HG02840 (cell line): ENCODE measurements around the gene LMOD1.
"Not testable (repeated sequence)": the region's sequence is repeated elsewhere in the genome, so short reads cannot be mapped to it uniquely, and the experiment has no call there.

Source experiments
- ATAC-seq: cut with Tn5 transposase; IDR thresholded peaks from one replicate; pipeline ENCODE4 v1.9.1; 2021; ENCODE audit warnings: mild to moderate bottlenecking, moderate library complexity, moderate number of reproducible peaks; ENCODE audit not compliant: unreplicated experiment, low FRiP score

Gene LMOD1

DNA sequence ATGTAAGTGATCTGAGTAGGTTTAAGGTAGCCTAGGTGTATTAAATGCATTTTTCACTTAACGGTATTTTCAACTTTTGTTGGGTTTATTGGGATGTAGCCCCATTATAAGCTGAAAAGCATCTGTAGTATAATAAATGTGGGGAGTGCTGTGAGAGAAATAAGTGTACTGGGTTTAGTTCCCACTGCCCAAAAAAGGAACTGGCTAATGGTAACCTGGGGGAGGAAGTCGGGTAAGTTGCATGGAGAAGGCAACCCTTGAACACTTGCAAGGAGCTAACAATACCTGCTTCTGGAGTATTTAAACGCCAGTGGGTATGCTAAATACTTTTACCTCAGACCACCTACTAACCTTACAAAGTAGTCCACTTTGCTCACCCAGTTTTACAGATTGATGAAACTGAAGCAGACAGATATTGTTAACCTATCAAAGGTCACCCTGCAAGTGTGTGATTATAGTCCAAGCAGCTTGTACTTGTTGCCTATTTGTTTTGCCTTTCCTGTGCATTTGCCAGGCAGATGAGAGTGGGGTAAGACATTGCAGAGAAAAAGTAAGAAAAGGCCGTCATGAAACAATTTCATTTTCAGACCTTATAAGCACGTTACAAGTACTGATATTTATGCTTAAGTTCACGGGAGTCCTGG lies 65.3 kb downstream of the LMOD1 start:
- no peak for ATAC-seq

DNA sequence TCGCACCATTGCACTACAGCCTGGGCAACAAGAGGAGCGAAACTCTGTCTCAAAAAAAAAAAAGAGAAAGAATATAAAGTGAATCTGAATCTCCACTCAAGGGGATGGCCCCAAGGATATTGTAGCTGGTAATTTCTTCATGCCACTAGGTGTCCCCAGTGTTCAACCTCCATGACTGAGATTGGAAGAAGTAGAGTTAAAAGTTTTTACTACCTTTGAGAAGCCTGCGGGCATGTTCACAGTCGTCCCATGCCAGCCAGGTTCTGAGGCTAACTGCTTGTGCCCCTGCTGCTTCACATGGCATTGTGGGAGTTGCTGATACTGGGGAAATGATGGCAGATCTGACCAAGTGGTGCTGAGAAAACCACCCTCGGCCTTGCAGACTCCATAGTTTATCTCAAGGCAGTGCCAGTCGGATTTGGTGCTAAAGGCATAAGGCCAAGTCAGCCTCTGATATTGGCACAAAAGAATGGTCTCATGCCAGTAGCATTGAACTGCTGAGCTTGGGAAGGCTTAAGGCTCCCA lies 68.4 kb downstream of the LMOD1 start:
- ATAC-seq, result no peak

DNA sequence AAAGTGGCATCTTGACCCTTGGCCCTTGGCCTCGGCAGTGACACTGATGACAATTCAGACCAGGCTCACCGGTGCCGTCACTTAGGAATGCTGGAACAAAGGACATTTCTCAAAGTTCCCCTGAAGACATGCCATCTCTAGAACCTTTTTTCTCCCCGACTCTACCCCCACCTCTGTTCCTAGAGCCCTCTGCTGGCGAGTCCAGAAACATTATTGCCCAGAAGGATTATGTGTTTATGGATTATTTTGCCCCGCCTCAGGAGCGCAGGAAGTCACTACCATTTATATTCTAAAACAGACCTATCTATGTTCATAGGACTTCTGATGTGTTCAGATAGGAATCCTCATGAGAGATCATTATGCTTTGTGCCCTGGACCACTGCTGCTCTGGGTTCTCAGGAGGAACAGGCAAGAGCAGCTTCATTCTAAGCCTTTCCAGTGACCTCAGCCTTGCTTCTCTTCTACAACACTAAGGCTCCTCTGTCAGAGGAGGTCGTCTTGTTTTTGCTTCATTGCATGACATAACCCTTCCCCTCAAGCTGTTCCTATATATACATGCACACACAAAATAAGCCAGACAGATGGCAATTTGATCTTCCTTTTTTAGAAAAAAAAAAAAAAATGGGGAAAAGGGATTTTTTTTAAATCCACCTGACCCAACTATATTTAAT lies 70.1 kb downstream of the LMOD1 start:
- no peak for ATAC-seq

DNA sequence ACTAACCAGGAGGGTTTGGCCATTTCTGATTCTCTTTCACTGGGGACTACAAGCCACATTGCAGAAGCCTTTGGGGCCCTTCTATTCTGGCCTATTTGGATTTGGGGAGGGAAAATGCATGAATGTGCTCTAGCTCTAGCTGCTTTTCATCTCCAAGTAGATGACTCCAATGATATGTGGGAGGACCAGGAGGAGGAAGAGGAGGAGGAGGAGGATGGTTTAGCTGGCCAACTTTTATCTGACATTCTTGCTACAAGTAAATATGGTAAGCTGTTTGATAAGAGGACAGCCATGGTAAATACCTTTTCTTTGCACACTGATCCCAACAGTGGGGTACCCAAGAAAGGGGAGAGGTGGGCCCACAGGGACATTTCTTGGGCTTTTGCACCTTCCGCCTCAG lies 71.7 kb downstream of the LMOD1 start:
- ATAC-seq, result no peak

DNA sequence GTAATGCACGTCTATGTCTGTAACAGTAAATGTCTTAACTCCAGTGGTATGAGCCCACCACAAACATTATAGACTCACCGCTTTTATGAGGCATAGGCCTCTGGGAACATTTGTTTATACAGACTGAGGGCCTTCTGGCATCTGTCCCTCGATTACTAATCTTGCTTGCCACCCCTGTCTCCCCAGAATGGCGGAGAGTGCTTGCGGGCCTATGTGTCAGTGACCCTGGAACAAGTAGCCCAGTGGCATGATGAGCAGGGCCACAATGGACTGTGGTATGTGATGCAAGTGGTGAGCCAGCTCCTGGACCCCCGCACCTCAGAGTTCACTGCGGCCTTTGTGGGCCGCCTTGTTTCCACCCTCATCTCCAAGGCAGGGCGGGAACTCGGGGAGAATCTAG lies 76.0 kb downstream of the LMOD1 start:
- ATAC-seq, result no peak

DNA sequence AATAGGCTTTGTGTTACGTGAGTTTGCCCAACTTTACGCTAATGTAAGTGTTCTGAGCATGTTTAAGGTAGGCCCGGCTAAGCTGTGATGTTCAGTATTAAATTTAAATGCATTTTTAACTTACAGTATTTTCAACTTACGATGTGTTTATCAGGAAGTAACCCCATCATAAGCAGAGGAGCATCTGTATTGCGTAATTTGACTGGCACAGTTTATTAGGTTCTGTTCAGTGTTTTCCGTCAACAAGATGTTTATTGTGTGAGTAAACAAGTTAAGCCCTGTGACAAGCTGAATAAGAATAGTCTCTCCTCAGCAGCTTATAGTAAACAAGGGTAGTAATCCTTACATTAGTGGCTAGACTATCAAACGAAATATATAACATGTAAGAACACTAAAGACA lies 84.9 kb downstream of the LMOD1 start:
- no peak for ATAC-seq

DNA sequence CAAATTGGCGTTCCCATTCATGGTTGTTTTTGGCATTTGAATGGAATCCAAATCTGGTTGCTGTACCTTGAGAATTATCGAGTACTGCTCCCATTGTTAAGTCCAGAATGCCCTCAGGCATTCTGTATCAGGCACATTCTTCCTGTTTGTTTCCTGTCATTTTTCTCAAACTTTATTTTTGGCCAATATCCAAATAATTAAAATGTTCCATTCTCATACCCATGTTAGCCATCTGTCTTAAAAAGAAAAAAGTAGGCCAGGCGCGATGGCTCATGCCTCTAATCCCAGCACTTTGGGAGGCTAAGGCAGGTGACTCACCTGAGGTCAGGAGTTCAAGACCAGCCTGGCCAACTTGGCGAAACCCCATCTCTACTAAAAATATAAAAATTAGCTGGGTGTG lies 86.9 kb downstream of the LMOD1 start:
- ATAC-seq, result no peak

DNA sequence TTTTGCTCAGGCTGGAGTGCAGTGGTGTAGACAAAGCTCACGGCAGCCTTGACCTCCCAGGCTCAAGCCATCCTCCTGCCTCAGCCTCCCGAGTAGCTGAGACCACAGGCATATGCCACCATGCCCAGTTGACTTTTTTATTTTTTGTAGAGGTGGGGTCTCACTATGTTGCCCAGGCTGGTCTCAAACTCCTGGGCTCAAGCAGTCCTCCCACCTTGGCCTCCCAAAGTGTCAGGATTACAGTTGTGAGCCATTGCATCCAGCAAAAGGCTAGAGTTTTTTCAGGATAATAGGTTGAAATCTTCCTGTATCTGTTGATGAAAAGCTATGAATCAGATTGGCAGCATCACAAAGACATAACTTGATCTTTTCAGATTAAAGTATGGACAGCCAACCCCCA lies 89.6 kb downstream of the LMOD1 start:
- ATAC-seq, result not testable (repeated sequence)

DNA sequence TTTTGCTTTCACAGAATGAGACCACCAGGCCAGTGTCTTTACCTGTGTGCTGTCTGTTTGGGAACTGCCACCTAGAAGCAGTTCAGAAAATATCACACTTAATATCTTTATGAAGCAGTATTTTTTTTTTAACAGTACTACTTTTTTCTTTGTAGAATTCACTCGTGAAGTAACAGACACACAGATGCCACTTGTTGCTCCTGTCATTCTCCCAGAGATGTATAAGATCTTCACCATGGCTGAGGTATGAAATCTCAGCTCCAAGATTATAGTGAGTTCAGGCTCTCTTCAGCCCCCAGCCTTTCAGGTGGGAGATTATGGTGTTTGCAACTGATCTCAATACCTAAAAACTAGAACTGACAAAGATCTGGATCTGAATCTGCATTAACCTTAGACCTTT lies 94.4 kb downstream of the LMOD1 start:
- ATAC-seq, result no peak

DNA sequence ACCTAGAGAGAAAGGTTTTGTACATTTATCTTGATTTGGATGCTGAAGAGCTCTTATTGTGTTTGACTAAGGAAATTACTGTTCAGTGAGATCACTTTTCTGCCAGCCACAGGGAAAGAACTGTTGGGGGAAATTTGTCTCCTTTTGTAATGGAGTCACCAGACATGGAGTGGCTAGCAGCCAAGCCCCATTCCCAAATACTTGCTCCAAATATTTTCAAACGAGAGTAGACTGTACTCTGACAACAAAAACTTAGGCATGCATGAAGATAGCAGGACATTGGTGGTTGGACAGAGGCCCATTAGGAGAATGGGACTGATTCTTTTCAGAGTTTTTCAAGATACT lies 96.3 kb downstream of the LMOD1 start:
- ATAC-seq, result no peak

DNA sequence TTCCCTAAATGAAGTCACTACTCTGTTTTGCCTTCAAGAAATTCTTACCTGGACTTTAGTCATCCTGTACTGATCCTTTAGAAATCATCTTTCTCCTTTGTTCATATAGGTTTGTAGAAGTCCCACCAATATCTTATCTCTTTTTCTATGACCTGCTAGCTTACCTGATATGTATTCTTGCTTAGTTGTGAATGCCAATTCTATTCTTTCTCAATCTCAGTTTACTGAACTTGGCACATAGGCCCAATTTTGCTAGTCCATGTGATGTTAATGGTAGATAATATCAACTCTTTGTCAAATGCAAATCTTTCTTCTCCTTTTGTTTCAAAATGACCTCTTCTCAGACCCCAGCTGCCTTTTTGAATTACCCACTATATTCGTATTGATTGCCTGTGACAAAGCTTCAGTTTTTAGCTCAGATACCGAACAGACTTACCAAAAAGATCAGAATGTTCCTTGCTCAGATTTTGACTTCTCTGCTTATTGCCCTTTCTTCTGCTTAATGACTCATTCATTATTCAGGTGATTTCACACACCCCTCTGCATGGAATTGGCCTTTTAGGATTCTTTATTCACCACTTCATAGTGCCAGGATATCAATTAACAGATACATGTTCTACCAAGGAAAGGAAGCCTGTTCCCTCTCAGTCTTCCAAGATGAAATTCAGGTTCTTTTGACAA lies 96.8 kb downstream of the LMOD1 start:
- ATAC-seq, result no peak

DNA sequence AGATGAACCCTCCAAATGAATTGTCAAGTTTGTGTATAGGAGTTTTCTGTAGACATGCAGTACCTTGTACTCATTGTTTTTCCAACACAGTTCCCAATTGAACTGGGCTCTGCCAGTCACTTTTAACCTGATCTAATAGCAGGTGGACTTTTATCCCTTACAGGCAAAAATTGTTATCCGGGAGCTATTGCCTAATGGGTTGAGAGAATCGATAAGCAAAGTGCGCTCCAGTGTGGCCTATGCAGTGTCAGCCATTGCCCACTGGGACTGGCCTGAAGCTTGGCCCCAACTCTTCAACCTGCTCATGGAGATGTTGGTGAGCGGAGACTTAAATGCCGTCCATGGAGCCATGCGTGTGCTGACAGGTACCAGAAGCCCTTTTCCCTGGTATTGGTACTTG lies 98.1 kb downstream of the LMOD1 start:
- no peak for ATAC-seq

DNA sequence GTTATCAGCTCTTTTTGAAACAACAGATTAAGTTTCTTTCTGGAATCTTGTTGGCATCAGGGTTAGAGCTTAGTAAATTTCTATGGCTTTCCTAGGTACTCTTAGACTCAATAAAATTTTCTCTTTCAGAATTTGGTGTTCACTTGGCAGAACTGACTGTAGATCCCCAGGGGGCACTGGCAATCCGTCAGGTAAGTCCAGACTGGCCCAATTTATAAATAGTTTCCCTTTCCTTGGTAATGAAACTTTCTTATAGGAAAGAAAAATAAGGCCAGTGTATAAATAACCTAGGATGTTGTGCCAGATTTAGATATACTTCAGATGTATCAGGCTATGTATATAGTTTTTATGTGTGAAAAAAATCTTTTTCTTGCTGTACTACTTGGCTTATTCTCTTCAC lies 99.2 kb downstream of the LMOD1 start:
- no peak for ATAC-seq
